ENCODE measurements around the gene CNTNAP2.
"Not testable (repeated sequence)": the region's sequence is repeated elsewhere in the genome, so short reads cannot be mapped to it uniquely, and the experiment has no call there.

The CNTNAP2 gene

DNA sequence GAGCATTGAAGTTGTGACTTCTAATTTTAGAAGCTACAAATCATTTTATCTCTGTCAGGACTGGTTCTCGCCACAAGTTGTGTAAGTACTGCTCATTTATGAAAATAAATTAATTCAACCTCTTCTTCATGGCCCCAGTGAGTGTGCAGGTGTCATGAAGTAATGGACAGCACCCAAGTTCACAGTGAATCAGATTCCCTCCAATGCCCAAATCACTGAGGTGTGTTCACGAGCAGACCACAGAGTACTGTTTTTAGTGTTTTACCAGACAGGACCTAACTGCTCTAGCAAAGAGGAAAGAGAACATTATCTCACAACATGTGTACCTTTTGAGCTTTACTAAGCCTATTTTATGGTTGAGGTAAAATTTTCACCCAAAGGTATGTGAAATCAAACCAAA, 980.0 kb downstream of the CNTNAP2 start:
- no peak for DNase-seq (ENCODE audit: low spot score)

DNA sequence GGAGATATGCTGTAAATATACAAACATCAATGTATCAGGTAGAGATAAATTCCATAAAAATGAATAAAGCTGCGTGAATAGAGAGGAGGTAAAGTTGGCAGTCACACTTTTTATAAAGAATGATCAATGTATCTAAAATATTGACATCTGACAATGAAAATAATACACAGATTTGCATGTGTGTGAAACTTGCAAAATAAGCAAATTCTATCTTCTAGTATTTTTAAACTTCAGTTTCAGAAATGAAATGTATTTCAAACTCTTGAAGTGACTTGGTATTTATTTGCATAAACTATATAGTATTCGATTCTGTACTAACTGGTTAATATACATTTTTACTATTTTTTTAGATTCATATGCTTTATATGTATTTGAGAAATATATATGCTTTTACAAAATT, 986.6 kb downstream of the CNTNAP2 start:
- no peak for DNase-seq (ENCODE audit: low spot score)

DNA sequence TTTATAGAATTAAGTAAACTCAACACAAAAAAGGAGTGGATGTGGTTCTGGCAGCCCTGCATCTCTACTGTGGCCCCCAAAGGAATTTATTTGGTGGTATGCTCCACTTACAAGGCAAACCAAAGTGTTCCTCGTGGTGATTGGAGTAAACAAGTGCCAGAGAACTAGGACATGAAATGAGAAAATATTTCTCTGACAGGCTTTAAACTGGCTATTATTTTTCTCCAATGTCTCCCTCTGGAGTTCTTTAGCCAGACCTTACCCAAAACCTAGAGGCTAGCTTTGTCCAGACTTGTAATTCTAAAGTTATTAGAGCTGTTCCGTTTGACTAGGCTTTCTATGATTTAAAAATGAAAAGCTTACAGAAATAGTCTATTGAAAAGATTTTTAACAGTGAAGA, 990.1 kb downstream of the CNTNAP2 start:
- DNase-seq (ENCODE audit: low spot score): no peak

DNA sequence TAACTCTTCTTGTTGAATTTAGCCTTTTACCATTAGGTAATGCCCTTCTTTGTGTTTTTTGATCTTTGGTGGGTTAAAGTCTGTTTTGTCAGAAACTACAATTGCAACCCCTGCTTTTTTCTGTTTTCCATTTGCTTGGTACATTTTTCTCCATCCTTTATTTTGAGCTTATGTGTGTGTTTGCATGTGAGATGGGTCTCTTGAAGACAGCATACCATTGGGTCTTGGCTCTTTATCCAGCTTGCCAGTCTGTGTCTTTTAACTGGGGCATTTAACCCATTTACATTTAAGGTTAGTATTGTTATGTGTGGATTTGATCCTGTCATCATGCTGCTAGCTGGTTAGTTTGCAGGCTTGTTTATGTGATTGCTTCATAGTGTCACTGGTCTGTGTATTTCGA, 997.9 kb downstream of the CNTNAP2 start:
- not testable (repeated sequence) for DNase-seq (ENCODE audit: low spot score)

DNA sequence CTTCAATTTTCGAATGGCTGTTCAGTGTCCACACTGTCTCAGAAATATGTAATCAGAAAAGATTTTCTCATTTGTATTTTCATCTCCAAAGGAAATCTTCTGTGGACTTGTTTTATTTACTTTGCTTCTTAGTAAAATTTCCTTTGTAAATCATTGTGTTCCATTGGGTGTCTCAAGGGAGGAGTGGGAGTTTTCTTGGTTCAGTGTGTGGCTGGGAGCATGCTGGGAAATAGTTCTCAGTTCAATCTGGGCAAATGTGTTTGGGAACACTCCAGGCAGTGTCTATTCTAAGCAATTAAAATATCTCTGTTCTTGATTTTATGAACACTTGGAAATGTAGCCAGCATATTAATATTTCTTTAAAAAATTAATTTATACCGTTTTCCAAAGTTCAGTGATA, 1019.8 kb downstream of the CNTNAP2 start:
- no peak for DNase-seq (ENCODE audit: low spot score)

DNA sequence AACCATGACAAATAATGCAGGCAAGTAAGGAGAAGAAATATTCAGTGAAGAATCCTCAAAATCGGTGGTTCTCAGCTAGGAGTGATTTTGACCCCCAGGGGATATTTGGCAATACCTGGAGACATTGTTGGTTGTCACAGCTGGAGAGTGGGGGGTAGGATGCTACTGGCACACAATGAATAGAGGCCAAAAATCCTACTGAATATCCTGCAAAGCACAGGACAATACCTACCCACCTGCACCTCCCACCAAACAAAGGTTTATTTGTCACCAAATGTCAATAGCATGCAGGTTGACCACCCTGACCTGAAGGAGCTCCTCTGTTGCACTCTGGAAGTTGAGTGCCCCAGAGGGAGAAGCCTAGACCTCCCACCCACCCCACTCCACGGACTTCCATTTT, 1028.6 kb downstream of the CNTNAP2 start:
- DNase-seq (ENCODE audit: low spot score): no peak

DNA sequence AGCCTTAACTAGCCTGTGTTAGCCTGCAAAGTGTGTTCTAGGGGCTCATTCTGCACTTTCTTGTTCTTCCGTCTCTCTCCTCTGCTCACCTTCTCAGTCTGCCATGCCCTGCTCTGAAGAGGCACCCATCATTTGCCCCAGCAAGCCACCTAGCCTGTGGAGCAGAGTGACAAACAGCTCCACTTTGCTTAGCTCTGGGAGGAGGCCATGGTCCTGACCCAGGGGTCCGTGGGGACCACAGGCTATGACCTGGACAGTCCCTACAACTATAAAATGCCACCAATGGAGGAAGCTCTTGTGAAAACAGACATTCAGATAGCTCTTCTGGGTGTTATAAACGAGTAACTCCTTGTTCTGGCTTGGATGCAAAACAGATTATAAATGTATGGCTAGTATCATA, 1029.6 kb downstream of the CNTNAP2 start:
- no peak for DNase-seq (ENCODE audit: low spot score)

DNA sequence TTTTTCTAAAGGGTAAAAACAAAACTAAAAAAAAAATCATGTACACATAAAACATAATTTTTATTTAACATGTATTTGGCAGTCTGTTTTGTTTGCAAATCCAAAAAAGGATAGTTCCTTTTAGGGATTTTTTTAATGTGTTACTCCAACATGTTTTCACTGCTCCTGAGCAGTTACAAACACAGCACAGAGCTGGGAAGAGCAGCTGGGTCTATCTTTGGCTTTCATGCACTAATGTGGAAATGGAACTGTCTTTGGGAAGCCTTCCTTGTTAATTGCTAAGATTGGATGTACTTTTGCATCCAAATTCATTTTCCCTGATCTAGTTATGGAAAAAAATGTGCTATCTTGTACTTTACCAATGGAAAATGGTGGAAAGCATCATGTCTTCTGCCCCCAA, 1035.1 kb downstream of the CNTNAP2 start:
- DNase-seq (ENCODE audit: low spot score): no peak

DNA sequence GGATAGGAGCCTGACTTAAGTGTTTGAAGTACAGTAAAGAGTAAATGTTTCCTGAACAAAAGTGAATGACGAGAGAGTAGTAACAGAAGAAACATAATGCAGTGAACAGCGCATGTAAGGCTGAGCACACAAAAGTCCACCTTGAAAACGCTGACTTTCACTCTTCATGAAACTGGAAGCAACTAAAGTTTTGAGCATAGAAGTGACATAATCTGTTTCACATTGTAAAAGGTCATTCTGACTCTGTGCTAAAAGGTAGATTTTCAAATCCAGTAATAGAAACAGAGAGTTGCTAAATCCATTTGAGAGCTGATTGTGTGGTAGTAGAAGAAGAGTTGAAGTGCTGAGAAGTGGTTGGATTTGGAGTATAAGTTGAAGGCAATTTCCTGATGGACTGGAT, 1037.0 kb downstream of the CNTNAP2 start:
- no peak for DNase-seq (ENCODE audit: low spot score)

DNA sequence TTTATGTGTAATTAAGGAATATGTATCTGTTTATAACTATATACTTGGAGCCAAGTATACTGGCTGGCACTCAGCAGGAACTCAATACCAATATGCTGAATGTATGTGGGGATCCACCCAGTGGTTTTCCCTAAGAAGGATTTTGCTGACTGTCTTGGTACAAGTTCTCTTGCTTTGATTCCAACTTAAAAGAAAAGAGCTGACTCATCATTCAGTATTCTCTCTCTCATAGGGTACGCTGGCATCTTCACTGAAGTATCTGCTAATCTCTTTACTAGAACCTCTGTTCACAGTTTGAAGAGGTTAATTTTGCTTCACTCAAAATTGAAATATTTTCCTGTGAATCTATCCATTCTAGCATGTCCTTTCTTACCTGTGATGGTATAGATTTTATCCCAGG, 1044.8 kb downstream of the CNTNAP2 start:
- no peak for DNase-seq (ENCODE audit: low spot score)

DNA sequence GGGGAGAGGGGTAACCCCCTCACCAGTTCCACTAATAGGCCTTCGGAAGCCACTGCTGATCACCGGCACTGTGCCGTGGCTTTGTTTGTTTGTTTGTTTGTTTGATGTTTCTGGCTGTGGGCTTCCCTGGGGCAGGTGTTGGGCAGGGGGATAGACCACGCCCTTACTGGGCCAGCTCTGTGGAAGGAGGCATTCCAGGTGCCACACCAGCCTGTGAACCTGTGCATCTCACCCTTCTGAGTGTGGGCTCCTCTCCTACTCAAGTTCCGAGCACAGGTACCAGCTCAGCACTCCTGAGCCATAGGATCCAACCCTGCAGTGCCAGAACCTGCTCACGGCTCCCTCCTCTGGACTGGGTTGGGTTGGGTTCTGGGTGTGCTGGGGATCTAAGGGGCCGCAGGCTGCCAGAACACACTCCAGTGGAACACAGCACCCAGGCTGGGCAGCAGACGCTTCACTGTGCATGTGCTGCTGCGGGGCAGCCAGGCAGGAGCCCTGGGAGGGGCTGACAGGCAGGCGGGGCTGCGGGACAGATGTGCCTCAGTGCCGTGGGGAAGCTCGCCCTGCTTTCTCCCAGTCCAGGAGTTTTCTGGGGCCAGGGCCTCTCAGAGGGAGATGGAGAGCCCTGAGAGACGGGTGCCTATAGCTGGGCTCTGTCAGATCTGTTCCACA, 1053.9 kb downstream of the CNTNAP2 start:
- no peak for DNase-seq (ENCODE audit: low spot score)

DNA sequence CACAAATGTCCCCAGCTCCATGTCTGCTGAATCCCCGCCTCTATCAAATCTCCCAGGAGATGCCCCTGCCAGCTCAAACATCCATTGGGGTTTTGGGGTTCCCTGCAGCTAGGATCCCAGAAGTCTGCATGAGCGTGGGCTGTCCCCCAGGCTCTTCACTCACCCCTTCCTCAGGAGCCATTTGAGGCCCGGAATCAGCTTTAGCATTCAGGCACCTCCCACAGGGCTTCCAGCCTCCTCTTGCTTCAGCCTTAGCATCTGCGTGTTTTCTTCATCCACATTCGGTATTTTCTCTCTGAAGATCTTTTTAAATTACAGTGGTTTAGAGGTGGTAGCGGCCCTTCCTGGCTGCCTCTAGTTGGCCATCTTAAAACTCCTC, 1054.4 kb downstream of the CNTNAP2 start:
- DNase-seq (ENCODE audit: low spot score): no peak

DNA sequence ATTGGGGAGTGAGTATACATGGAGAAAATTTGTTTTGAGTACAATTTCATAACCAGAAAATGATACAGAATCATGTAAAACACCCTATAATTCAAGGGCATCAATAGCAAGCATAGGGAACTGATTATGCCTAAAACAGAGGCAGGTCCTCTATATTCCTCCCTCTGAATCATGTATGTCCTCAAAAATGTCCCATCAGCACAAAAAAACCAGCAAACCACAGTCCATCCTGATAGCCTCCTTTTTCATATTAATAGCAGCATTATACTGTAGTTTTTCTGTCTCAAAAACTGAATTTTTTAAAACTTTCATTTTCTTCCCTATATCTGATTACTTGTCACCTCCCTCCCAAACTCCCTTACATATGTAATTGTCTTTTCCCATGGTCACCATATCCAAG, 1057.3 kb downstream of the CNTNAP2 start:
- DNase-seq (ENCODE audit: low spot score): no peak

DNA sequence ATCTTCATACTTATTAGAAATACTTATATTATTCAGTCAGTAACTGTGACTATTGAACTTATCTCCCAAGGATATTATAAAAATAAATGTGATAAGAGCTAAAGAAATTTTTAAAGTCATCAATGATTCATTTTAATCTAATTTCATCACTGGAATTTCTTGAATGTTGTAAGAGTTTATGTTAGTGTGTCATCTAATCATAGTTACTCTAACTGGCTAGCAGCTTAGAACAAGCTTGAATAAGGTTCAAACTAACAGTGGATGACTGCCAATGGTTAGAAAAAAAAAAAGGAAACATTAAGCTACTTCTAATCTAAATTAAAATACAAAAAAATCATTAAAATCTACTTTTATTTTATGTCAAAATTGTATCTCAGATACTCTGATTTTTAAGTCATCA, 1066.3 kb downstream of the CNTNAP2 start:
- DNase-seq (ENCODE audit: low spot score): no peak

DNA sequence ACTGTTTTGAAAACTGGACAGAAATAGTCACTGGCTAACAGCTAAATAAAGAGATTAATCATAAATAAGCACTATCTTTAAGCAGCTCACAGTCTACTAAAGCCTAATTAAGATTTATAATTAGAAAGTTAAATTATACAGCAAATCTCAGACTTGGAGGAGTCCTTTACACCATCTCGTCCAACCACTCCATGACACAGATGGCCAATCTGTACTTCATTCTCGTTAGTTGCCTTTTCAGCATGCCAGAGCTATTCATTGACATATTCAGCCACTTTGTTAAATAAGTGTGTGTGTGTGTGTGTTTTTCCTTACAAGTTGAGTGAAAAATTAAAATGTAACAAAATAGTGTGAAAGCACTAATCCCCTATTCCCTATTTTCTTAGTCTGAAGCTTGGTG, 1066.7 kb downstream of the CNTNAP2 start:
- DNase-seq (ENCODE audit: low spot score): no peak

DNA sequence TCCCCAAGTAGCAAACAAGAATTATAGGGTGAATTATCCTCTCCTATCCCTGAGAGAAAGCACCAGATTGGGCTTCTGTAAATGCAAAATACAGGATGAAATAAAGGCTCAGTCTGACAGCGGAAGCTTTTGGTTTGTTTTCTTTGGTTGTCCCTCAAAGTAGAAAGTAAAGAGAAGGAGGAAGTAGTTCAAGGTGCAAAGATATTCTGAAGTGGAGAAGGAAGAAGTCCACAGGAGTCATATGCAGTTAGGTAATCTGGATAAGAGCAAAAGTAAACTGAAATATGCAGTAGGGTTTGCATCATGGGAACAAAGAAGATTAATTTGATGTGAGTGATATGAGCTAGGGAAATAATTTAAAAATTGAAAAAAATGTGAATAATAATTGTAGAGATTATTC, 1071.9 kb downstream of the CNTNAP2 start:
- no peak for DNase-seq (ENCODE audit: low spot score)

DNA sequence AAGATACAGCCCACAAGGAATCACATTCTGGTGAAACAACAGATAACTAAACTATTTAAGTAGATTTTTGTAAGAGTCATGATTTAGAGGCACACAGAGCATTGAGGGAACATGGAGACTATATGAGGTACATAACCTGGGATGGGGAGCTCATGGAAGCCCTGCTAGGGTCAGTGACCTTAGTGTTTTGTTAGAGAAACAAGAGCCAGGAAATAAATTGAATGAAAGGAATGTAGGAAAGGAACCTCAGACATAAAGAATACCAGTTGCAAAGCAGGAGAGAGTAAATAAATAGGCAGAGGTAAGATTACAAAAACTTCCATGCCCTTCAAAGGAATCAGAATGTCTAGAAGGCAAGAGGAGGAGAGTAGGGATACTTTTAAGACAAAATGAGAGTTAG, 1076.9 kb downstream of the CNTNAP2 start:
- no peak for DNase-seq (ENCODE audit: low spot score)

DNA sequence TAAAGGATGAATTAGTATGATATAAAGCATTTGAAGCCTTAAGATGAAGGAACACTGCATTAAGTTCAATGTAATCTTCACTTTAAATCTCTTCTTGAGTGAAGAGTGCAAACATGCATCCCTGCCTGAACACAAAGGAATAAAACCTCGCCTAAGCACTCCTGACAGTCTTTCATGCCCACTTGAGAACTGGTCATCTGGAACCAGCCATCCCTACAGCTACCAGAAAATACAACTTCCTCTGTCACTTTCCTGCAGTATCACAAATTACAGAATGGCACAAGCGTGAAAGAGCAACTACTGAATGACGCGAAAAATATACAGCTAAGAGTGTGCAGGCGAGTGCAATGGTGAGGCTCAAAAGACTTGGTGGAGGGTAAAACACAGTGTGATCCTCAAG, 1079.9 kb downstream of the CNTNAP2 start:
- no peak for DNase-seq (ENCODE audit: low spot score)

DNA sequence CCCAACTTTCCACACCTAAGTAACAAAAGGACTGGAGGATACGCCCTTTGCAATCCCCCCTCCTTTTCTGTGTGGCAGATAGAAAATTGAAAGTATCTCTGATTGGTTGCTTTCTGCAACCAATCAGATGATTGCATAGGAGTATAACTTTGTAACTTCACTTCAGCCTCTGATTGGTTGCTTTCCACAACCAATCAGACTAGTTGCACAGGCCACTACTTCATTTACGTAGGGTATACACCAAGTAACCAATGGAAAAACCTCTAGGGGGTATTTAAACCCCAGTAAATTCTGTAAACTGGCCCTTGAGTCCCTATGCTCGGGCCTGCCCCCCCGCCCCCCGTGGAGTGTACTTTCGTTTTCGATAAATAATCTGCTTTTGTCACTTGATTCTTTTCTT, 1080.4 kb downstream of the CNTNAP2 start:
- DNase-seq (ENCODE audit: low spot score): no peak

DNA sequence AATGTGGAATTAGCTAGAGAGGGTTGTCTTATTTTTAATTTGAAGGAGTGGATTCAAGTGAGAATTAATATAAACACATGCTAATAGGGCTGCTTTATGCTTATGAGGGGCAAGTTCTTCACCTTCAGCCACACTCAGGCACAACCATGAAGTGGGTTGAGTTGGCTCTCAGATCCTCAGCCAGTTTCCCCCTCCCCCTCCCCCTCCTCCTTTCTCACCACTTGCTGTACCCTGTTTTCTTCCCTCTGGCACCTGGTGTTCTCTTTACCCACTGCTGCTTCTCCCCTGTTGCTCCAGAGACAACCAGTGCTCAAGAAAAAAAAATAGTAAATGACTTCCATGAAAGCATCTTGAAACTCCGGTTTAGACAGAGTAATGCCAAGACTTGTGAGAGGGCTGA, 1083.3 kb downstream of the CNTNAP2 start:
- DNase-seq (ENCODE audit: low spot score): no peak

DNA sequence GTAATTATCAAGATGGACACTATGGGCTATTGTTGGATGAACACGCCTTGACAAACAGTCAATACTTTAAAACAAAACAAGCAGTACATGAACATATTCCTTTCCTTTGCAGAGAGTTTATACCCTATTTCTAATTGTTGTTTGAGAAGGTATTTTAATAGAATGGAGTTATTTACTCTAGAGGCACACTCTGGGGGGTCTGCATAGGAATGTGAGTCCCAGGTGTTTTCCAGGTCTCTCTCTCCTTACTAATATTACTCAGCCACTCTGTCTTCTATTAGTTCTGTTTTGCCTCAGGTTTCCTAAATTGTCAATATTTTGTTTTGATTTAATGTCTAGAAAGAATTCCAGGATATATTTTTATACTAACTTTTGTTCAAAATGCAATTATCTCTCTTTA, 1091.4 kb downstream of the CNTNAP2 start:
- no peak for DNase-seq (ENCODE audit: low spot score)

DNA sequence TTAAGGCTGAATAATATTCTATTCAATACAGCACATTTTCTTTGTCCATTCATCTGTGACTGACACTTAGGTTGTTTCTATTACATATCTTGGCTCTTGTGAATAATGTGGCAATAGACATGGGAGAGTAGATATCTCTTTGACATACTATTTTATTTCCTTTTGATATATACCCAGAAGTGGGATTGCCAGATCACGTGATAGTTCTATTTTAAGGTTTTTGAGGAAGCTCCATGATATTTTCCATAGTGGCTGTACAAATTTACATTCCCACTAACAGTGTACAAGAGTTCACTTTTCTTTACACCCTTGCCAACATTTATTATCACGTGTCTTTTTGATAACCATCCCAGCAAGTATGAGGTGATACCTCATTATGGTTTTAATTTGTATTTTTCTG, 1114.7 kb downstream of the CNTNAP2 start:
- no peak for DNase-seq (ENCODE audit: low spot score)

DNA sequence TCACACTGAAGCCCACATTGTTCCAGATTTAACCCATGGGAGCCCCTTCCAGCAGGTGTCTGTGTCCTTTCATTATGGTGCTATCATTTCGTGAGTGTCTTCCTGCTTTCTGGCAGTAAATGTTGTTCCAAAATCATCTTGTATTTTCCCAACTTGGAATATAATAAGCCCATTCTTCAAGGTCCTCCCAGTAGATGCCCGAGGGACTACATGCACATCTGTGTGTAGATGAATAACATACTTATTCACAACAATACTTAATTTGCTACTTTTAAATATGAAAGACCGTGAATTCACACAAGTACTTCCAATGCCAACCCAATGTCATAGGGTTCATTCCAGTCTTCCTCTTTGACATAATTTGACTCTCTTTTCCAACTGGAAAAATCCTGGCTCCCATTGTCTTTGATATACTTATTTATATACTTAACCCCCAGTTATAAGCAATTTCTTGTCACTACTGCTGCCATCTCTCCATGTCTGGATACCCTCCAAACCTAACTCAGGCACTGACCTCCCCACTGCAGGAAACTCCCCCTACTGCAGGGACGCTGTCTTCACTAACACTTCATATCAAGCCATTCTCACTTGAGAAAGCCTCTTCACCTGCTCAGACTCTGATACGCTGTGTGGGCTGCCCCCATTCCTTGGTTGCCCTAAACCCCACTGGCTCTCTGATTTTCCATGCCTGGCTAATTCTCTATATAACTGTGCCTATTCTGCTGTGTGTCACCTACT, 1119.2 kb downstream of the CNTNAP2 start:
- no peak for DNase-seq (ENCODE audit: low spot score)

DNA sequence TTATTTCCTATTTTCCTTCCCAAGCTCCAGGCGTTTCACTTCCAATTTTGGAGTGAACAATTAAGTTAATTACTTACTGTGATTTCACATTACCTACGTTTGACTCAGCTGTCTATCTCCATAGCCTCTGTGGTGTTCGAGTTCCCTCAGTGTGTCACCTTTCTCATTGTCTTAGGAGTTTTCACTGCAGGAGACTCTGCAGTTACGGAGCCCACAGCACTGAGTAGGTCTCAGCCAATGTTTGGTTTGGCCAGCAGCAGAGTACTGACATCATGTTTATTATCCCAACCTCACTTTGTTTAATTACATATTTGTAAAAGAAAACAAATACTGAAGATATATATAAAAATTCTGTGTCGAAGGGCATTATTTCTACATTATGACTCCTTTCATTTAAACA, 1123.9 kb downstream of the CNTNAP2 start:
- no peak for DNase-seq (ENCODE audit: low spot score)
